GM12864 (cell line): ENCODE data around the gene ABCA8.
A peak's percentile ranks its signal among the peaks of the same experiment; 100 is the strongest.
"Not testable (repeated sequence)": the region's sequence is repeated elsewhere in the genome, so short reads cannot be mapped to it uniquely, and the experiment has no call there.

Experiments used
- DNase-seq: peaks from one replicate; pipeline ENCODE4 v3.0.0-alpha.2; 2011; ENCODE audit warnings: low read depth
- H3K4me3 ChIP-seq: 2 replicates; pipeline ENCODE4 v1.5.1; 2011; ENCODE audit warnings: mild to moderate bottlenecking, low read depth, low read length, control low read depth
- CTCF ChIP-seq: IDR thresholded peaks from 2 replicates; pipeline ENCODE4 v1.5.1; 2011; ENCODE audit warnings: low read depth, mild to moderate bottlenecking, moderate library complexity, low read length, control low read depth, inconsistent platforms; ENCODE audit errors: missing control alignments

ABCA8 gene

GRCh38 chr17:68955181-68955841 is at the start of gene ABCA8:
ABCA8 (minus strand) TSS chr17:68955392; CDS start chr17:68942034, 13,358 bp downstream.
- no peak for TF ChIP-seq CTCF
- no peak for DNase-seq
- no peak within 1 kb of the TSS for H3K4me3 ChIP-seq

- DNase-seq, H3K4me3 ChIP-seq: not testable (repeated sequence)
Observed at GRCh38 chr17:69004759-69005158, 49.6 kb upstream of the ABCA8 start.

GRCh38 chr17:68999743-69000142 is 44.6 kb upstream of the ABCA8 start:
- not testable (repeated sequence) for H3K4me3 ChIP-seq, DNase-seq

- H3K4me3 ChIP-seq: no peak overlapping the region
- TF ChIP-seq CTCF: no peak
- no peak for DNase-seq
Observed at GRCh38 chr17:68993112-68993511, 37.9 kb upstream of the ABCA8 start.

GRCh38 chr17:68987966-68988365 is 32.8 kb upstream of the ABCA8 start:
- no peak overlapping the region for H3K4me3 ChIP-seq
- TF ChIP-seq CTCF: no peak
- no peak for DNase-seq

- no peak for TF ChIP-seq CTCF
- DNase-seq: no peak
- H3K4me3 ChIP-seq: no peak overlapping the region
Observed at GRCh38 chr17:68981288-68981687, 26.1 kb upstream of the ABCA8 start.

- no peak for DNase-seq
- H3K4me3 ChIP-seq: no peak overlapping the region
- no peak for TF ChIP-seq CTCF
Observed at GRCh38 chr17:68973098-68973846, 18.1 kb upstream of the ABCA8 start.

- peak; percentile 47 for TF ChIP-seq CTCF
- no peak for DNase-seq
- no peak overlapping the region for H3K4me3 ChIP-seq
Observed at GRCh38 chr17:68972119-68972704, 17.0 kb upstream of the ABCA8 start.
